GM19468 (cell line): Measurements from ENCODE around the gene CD44.

Experiments used
- ATAC-seq: cut with Tn5 transposase; IDR thresholded peaks from one replicate; pipeline ENCODE4 v1.9.1; 2021; ENCODE audit warnings: mild to moderate bottlenecking, moderate library complexity, moderate number of reproducible peaks; ENCODE audit not compliant: unreplicated experiment; ENCODE audit errors: extremely low read depth

The CD44 gene

DNA sequence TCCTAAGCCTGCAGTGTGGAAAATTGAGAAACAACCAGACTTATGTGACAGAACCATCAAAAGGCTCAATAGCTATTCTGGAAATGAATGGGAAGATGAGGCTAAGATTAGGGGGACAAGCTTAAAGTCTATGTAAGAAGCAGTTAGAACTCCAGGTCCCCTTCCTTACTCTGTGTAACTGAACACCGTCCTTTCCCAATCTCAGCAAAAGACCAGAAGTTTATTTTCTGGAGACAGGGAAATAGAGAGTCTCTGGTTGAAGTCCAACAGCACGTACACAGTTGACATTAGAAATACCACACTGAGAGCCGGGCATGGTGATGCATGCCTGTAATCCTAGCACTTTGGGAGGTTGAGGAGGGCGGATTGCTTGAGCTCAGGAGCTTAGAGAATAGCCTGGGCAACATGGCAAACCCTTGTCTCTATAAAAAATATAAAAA, 93.9 kb downstream of the CD44 start:
- ATAC-seq = no peak

DNA sequence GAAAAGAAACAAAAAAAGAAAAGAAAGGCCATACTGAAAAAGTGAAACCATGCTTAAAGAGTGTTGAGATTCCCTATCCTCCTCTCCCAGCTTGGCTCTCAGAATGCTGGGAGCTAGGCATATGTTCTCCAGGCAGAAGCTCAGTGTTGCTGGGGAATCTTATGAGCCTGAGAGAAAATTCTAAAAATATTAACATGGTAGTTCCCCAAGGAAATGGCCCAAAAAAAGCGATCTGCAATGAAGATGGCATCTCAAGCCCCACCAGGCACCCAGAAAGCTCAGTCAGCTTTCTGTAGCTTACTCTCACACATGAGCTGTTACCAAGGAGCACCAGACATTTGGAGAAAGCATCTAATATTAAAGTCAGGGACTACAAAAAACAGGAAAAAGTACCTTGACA, 94.5 kb downstream of the CD44 start:
- no peak for ATAC-seq

DNA sequence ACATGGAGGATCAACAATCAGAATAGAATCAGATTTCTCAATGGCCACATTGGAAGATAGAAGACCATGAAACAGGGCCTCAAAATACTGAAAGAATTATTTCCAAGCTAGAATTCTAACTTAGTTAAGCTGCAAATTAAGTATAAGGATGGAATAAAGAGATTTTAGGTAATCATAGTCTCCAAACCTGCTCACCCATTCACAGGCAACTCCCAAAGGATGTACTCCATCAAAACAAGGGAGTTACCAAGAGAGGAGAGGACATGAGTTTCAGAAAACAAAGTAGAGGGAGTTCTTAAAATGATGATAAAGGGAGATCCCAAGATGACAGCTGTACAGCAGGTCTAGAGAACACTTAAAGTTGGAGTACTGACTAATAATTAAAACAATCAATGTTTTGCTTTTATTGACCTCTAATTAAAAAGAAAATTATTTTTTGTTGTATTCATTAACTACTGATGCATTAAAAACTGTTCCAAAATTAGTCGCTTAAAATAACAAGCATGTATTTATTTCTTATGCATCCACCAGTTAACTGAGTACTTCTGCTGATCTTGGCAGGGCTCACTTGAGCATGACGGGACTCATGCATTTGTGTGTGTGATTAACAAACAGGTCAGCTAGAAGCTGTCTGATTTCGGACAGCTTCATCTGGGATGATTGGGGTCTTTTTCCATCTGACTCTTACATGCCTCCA, 95.6 kb downstream of the CD44 start:
- ATAC-seq = no peak

DNA sequence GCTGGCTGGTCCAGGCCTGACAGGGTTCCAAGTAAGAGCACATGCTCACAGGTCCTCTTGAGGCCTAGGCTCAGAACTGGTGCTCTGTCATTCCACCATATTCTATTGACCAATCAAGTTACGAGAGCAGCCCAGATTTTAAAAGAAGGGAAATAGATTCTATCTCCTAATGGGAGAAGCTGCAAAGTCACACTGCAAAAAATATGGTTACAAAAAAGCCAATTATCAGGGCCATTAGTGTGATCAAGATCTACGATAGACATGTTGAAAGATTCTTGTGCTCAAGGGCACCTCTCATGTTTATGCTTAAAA, 96.1 kb downstream of the CD44 start:
- no peak for ATAC-seq

DNA sequence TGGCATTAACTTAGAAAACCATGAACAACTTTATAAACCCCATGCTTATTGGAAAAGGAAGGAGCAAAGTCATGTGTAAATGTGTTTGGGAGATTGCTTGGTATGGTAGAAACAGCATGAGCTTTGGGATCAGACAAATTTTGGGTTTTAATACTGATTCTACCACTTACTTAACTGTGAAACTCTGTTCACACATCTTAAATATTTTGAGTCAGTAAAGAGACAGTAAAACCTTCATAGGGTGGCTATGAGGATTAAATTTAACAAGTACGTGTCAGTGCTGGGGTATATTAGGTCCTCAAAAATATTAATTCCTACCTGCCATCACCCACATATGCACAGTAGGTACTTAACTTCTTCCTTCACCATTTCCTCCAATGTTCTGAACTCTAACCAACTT, 96.5 kb downstream of the CD44 start:
- ATAC-seq = no peak

DNA sequence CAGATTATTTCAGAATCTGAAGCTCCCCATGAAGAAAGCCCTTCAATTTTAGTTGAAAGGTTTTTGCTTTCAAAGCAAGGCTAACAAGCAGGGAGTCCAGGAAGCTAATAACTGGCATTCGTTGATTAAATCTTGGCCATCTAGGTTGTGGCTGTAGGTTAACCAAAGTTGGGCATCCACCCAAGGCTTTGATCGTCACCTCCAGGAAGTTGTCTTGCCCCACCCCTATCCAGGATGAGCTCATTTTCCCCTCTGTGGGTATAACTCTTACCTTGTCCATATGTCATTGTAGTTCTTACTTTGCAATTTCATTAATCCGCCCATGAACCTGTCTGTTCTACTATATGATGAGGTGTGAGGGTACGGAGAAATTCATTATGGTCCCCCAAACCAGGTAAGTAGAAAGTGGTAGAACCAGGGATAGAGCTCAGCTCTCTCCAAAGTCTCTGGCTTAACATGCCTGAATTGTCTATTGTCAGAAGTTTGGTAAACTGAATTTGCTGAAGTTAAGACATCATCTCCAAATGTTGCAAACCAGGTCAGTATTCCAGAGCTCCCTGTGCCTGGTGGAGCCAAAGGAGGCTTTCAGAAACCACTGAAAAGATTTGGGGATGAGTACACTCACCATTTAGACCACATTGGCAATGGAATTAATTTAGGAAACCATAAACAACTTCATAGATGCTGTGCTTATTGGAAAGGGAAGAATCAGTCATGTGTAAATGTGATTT, 97.1 kb downstream of the CD44 start:
- ATAC-seq = no peak

- no peak for ATAC-seq
These were observed 97.7 kb downstream of the CD44 start for GRCh38 chr11:35236667-35237003.

- ATAC-seq = no peak
These were observed 98.4 kb downstream of the CD44 start for GRCh38 chr11:35237351-35237750.

- ATAC-seq = no peak
These were observed 99.1 kb downstream of the CD44 start for GRCh38 chr11:35237860-35238715.

- ATAC-seq = no peak
These were observed 99.9 kb downstream of the CD44 start for GRCh38 chr11:35238882-35239281.

DNA sequence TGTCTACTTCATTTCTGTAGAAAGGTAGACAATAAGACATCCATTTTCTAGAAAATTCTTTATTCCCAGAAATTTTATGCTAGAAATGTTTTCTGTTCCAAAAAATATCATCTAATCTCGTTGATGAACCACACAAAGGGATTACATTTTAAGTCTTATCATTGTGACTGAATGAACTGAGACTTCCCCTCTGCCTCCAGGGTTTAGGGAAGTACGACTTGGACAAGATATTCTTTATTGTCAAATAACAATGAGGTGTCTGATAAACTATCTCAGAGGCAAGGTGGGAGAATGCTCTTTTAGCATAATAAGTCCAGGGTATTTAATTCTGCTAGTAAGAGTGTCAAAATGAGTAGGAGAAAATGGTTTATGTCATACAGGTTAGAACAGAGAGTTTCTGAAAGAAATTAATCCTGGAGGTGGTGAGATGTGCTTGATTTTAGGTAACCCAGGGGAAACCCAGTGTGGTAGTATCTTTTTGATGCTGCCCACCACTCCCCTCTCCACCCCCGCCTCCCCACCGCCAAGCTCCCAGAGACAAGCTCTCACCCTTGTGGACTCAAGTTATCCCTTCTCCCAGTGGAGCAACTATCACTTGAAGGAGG, 100.6 kb downstream of the CD44 start:
- no peak for ATAC-seq

DNA sequence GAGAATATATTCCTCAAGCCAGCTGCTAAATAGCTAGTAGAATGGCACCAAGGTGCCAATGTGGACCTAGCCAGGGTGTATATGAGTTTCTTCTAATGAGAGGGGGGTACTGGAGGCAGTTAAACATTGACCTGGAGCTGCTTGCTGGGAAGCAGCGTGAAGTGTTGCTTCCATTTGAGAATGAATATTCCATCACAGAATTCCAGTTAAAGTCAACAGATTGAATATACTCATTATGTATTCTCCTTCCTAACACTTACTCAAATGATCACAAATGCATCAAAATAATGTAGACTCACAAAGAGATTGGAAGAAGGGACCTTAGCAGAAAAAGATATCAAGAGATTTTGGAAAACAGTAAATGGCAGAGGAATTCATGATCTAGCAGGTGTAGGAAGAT, 102.1 kb downstream of the CD44 start:
- ATAC-seq = no peak

- ATAC-seq = no peak
These were observed 102.6 kb downstream of the CD44 start for GRCh38 chr11:35241531-35241930.

GRCh38 chr11:35242412-35243242, 103.7 kb downstream of the CD44 start:
- no peak for ATAC-seq

DNA sequence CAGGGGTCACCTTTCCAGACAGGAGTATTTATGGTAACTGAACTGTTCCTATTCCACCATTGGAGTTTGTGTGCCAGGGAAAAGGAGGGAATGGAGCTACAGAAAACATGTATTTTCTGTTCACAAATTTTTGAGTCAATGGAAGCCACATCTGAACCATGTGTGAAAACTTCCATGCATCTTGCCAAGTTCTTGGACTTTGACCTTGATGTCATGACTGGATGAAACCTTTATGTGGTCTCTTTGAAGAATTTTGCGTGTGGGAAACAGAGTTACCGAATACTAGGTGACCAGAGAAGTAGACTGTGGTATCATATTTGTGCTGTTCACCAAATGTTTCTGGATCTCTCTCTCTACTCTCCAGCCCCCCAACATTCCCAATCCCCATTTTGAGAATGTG, 104.8 kb downstream of the CD44 start:
- ATAC-seq = no peak

DNA sequence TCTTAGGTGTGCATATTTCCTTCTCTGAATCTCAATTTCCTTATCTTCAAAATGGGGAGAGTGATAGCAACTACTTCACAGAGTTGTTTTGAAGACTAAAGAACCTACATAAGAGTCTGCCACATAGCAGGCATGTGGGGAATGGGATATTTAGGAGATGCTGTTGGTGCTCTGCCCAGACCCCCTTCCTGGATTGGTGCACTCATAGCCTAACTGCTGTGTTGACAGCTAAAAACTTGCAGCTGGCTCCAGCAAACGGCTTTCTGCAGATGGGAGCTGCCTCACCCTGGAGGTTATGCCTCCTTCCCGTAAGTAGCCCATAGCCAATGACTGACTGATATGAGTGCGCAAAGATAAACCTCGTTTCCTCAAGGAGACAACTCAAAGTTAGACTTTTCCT, 106.1 kb downstream of the CD44 start:
- ATAC-seq = no peak

- no peak for ATAC-seq
These were observed 106.8 kb downstream of the CD44 start for GRCh38 chr11:35245786-35246185.

GRCh38 chr11:35246745-35247144, 107.8 kb downstream of the CD44 start:
- ATAC-seq = no peak

- ATAC-seq = no peak
These were observed 108.5 kb downstream of the CD44 start for GRCh38 chr11:35247428-35247827.

GRCh38 chr11:35247863-35248262, 108.9 kb downstream of the CD44 start:
- ATAC-seq = no peak
